Lung (tissue), 12 donors: Measurements from ENCODE around the gene C6orf62. TPM values are rescaled to one million over a fixed set of nuclear protein-coding genes. Genes with fewer than 3 reads are reported as not detected.
"Not testable (repeated sequence)": the region's sequence is repeated elsewhere in the genome, so short reads cannot be mapped to it uniquely, and the experiment has no call there.

Experiments used
- ATAC-seq: fragments of 200-7000 bp; cut with Tn5 transposase; one replicate; pipeline ENCODE4 v1.9.1; 2020; ENCODE audit warnings: moderate number of reproducible peaks; ENCODE audit not compliant: insufficient read depth, low FRiP score
- DNase-seq, 3 donors: peaks; one replicate each; pipeline ENCODE4 v3.0.0-alpha.2; 2013 to 2017
- H3K27ac ChIP-seq, 2 donors: one replicate each; pipeline ENCODE4 v1.5.1; 2013; ENCODE audit warnings: mild to moderate bottlenecking in 2 of 2, moderate library complexity in 2 of 2, control low read depth in 1 of 2, inconsistent platforms in 1 of 2, low read depth in 1 of 2, low read length in 1 of 2
- H3K27me3 ChIP-seq, 3 donors: one replicate each; pipeline ENCODE4 v1.5.1; 2013; ENCODE audit warnings: low read length in 2 of 3; ENCODE audit not compliant: control insufficient read depth in 3 of 3, insufficient read depth in 3 of 3
- H3K36me3 ChIP-seq, 4 donors: one replicate each; pipeline ENCODE4 v1.5.1; 2013; ENCODE audit warnings: low read length in 4 of 4, mild to moderate bottlenecking in 1 of 4, moderate library complexity in 1 of 4; ENCODE audit not compliant: control insufficient read depth in 4 of 4, insufficient read depth in 4 of 4
- H3K4me1 ChIP-seq, 5 donors: one replicate each; pipeline ENCODE4 v1.5.1; 2013; ENCODE audit warnings: low read length in 5 of 5, mild to moderate bottlenecking in 2 of 5, moderate library complexity in 1 of 5; ENCODE audit not compliant: control insufficient read depth in 5 of 5, insufficient read depth in 5 of 5
- H3K4me3 ChIP-seq: one replicate; pipeline ENCODE4 v1.5.1; 2013; ENCODE audit warnings: mild to moderate bottlenecking, control low read depth, moderate library complexity
- H3K9ac ChIP-seq, 2 donors: one replicate each; pipeline ENCODE4 v1.5.1; 2013; ENCODE audit warnings: low read length in 2 of 2, control low read depth in 1 of 2; ENCODE audit not compliant: insufficient read depth in 1 of 2
- H3K9me3 ChIP-seq, 4 donors: one replicate each; pipeline ENCODE4 v1.5.1; 2013; ENCODE audit warnings: low read length in 3 of 4, mild to moderate bottlenecking in 1 of 4, moderate library complexity in 1 of 4; ENCODE audit not compliant: control insufficient read depth in 4 of 4, insufficient read depth in 3 of 4
- WGBS, 2 donors: extraction: QIAGEN DNeasy Blood & Tissue Kit; methylation state at CpG; one replicate each; pipeline ENCODE4 v1.1.7; 2013; 5-methylcytosine and 5-hydroxymethylcytosine counted together
- polyA plus RNA-seq, 2 donors: library from polyadenylated mRNA; stranded (reverse); fragments of 200-250 nt; gene quantifications; one replicate each; pipeline ENCODE4 v1.2.1, GENCODE V29; 2013
- total RNA-seq, 2 donors: library from RNA; depleted of rRNA in 1 of 2; stranded (reverse); fragments of >200 nt in 1 of 2; gene quantifications; one replicate each; pipeline ENCODE4 v1.2.1, GENCODE V29; 2014 to 2021
- TF ChIP-seq, protein P1 (sequence below): IDR thresholded peaks from 2 replicates; pipeline ENCODE4 v1.5.1; 2012; ENCODE audit warnings: mild to moderate bottlenecking; ENCODE audit errors: control extremely low read depth, extremely low read depth
- donor health status: control.
- donor health status: control.
- donor health status: Bipolar disorder and iron deficiency.
- donor health status: healthy.
- donor health status: DM: yes; HTN: yes; CAD: no.

Gene C6orf62
- total and polyA plus RNA-seq, 4 donors = 71.8 to 123 (median 80.1) TPM

GRCh38 chr6:24742216-24742738 lies 23.3 kb upstream of the C6orf62 start:
- TF ChIP-seq, protein P1, sequence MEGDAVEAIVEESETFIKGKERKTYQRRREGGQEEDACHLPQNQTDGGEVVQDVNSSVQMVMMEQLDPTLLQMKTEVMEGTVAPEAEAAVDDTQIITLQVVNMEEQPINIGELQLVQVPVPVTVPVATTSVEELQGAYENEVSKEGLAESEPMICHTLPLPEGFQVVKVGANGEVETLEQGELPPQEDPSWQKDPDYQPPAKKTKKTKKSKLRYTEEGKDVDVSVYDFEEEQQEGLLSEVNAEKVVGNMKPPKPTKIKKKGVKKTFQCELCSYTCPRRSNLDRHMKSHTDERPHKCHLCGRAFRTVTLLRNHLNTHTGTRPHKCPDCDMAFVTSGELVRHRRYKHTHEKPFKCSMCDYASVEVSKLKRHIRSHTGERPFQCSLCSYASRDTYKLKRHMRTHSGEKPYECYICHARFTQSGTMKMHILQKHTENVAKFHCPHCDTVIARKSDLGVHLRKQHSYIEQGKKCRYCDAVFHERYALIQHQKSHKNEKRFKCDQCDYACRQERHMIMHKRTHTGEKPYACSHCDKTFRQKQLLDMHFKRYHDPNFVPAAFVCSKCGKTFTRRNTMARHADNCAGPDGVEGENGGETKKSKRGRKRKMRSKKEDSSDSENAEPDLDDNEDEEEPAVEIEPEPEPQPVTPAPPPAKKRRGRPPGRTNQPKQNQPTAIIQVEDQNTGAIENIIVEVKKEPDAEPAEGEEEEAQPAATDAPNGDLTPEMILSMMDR = no peak
- H3K9ac ChIP-seq = no peak overlapping the region
- no peak overlapping the region for H3K27ac ChIP-seq
- DNase-seq (no peak), ATAC-seq (no peak)
- peaks cover 0 to 2% (median 0%) of the 10 kb centered on the region in 5 donors for H3K4me1 ChIP-seq
- 82 to 85% methylated on average over 5 of the region's 5 CpGs for WGBS, 2 donors
- no peaks in the 10 kb centered on the region for H3K9me3 ChIP-seq
- H3K36me3 ChIP-seq = no peaks in the 10 kb centered on the region
- no peaks in the 10 kb centered on the region for H3K27me3 ChIP-seq
- H3K4me3 ChIP-seq = no peak overlapping the region

DNA sequence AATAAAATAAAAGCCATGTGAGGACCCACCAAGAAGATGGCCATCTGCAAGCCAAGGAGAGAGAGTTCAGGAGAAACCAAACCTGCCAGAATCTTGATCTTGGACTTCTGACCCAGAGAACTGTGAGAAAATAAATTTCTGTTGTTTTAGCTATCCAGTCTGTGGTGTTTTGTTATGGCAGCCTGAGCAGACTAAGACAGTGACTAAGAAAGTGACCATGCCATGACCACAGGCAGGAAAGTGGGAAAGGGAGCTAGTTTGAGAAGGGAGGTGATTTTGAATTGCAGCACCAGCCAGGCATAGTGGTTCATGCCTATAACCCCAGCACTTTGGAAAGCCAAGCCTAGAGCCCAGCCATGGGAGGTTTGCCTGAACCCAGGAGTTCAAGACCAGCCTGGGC lies 21.9 kb upstream of the C6orf62 start:
- no peak for DNase-seq
- ATAC-seq = no peak
- TF ChIP-seq, protein P1 = no peak

DNA sequence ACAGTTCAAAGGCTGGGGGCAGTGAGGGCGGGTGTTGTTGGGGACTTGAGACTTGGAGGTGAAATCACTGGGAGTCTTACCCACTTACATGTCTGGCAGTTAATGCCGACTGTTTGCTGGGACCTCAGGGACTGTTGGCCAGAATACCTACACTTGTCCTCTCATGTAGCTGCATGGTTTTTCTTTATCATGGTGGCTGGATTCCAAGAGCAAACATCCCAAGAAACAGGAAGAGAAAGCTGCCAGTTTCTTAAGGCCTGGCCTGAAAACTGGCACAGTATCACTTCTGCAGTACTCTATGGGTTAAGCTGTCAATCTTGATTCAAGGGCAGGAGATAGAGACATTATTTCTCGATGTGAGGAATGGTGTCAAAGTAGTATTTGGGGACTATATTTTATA lies 19.8 kb upstream of the C6orf62 start:
- 58 to 76% methylated on average over 3 of the region's 3 CpGs for WGBS, 2 donors
- Histone ChIP-seq H3K36me3 (no peaks in the 10 kb centered on the region), H3K9me3 (no peaks in the 10 kb centered on the region), H3K4me1 (peaks cover 0 to 2% (median 0%) of the 10 kb centered on the region in 5 donors), H3K4me3 (no peak overlapping the region), H3K27ac (no peak overlapping the region), H3K9ac (no peak overlapping the region), H3K27me3 (peaks cover 0 to 2% (median 0%) of the 10 kb centered on the region in 3 donors)
- DNase-seq (no peak), ATAC-seq (no peak)
- TF ChIP-seq, protein P1 = no peak

More for the DNA sequence above, 21.9 kb upstream of the C6orf62 start:
- Histone ChIP-seq H3K4me3 (no peak overlapping the region), H3K4me1 (peaks cover 0 to 2% (median 0%) of the 10 kb centered on the region in 5 donors), H3K9ac (no peak overlapping the region), H3K9me3 (no peaks in the 10 kb centered on the region), H3K27ac (no peak overlapping the region), H3K27me3 (peaks cover 0 to 2% (median 0%) of the 10 kb centered on the region in 3 donors), H3K36me3 (no peaks in the 10 kb centered on the region)

DNA sequence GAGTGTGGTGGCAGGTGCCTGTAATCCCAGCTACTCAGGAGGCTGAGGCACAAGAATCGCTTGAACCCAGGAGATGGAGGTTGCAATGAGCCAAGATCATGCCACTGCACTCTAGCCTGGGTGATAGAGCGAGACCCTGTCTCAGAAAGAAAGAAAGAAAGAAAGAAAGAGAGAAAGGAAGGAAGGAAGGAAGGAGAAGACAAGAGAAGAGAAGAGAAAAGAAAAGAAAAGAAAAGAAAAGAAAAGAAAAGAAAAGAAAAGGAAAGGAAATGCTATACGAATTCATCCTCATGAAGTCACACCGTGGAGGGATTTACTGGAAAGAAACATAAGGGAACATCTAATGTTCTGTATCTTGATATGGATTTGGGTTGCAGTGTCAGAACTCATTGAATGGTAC lies 15.8 kb upstream of the C6orf62 start:
- not testable (repeated sequence) for H3K27ac ChIP-seq, H3K9ac ChIP-seq, ATAC-seq, H3K36me3 ChIP-seq, H3K4me1 ChIP-seq, H3K9me3 ChIP-seq, DNase-seq, H3K27me3 ChIP-seq, H3K4me3 ChIP-seq
- WGBS, 2 donors = 93 to 96% methylated on average over 4 of the region's 4 CpGs
